B cell (primary cell): ENCODE results near the gene DRC1.

Experiments used
- EZH2 ChIP-seq: IDR thresholded peaks from 2 replicates; pipeline ENCODE4 v1.6.1; 2012; ENCODE audit warnings: borderline replicate concordance, low read depth, mild to moderate bottlenecking, moderate library complexity, low read length; ENCODE audit not compliant: insufficient read depth, poor library complexity, severe bottlenecking
- TF ChIP-seq, protein P1 (sequence below): fragments of 200-600 bp; IDR thresholded peaks from one replicate; pipeline ENCODE4 v1.8.0; 2022; ENCODE audit warnings: antibody characterized with exemption, mild to moderate bottlenecking

DNA sequence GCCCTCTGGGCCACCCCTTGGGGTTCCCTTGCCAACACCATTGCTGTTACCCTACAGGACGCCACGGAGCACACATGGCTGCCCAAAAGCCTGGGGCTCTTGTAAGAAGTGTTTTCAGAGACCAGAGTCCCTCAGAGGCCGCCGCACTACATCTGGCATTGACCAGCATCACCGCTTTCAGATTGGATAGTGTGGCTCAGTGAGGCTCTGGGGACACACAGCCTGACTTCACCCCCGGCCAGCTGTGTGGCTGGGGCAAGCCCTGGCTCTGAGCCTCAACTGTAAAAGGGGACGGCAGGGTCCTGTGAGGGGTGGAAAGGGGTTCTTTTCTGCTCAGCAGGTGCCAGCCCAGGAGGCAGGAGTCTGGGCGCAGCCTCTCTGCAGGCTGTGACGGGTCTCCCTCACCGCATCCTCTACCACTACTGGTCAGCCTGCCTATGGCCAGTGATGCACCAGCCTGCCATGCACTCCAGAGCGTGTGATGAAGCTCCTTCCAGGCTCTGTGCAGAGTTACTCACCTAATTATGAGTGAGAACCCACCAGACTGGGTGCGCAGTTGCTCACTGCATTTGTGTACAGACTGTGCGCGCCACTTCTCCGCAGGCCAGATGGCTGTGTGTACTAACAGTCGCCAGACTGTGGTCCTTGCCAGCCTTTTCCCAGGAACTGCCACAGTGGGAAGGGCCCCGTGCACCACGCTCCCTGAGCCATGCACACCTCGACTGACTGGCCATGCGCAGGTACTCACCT, 86.9 kb downstream of the DRC1 start:
- TF ChIP-seq, protein P1, sequence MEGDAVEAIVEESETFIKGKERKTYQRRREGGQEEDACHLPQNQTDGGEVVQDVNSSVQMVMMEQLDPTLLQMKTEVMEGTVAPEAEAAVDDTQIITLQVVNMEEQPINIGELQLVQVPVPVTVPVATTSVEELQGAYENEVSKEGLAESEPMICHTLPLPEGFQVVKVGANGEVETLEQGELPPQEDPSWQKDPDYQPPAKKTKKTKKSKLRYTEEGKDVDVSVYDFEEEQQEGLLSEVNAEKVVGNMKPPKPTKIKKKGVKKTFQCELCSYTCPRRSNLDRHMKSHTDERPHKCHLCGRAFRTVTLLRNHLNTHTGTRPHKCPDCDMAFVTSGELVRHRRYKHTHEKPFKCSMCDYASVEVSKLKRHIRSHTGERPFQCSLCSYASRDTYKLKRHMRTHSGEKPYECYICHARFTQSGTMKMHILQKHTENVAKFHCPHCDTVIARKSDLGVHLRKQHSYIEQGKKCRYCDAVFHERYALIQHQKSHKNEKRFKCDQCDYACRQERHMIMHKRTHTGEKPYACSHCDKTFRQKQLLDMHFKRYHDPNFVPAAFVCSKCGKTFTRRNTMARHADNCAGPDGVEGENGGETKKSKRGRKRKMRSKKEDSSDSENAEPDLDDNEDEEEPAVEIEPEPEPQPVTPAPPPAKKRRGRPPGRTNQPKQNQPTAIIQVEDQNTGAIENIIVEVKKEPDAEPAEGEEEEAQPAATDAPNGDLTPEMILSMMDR = no peak
- no peak for TF ChIP-seq EZH2
